HG03108 (cell line): ENCODE measurements around the gene PROK1.

ENCODE experiments used
- ATAC-seq: cut with Tn5 transposase; IDR thresholded peaks from one replicate; pipeline ENCODE4 v1.9.1; 2021; ENCODE audit warnings: moderate library complexity; ENCODE audit not compliant: unreplicated experiment

The PROK1 gene

GRCh38 chr1:110487726-110488125 lies 36.8 kb downstream of the PROK1 start:
- ATAC-seq: no peak

- ATAC-seq: no peak
Measured at GRCh38 chr1:110488161-110488560, 37.2 kb downstream of the PROK1 start.

- ATAC-seq: no peak
Measured at GRCh38 chr1:110488867-110489266, 37.9 kb downstream of the PROK1 start.

GRCh38 chr1:110489406-110489805 lies 38.5 kb downstream of the PROK1 start:
- no peak for ATAC-seq

GRCh38 chr1:110489973-110490542 lies 39.1 kb downstream of the PROK1 start:
- ATAC-seq: no peak

- no peak for ATAC-seq
Measured at GRCh38 chr1:110490791-110491451, 40.0 kb downstream of the PROK1 start.

GRCh38 chr1:110492573-110492972 lies 41.6 kb downstream of the PROK1 start:
- ATAC-seq: no peak

GRCh38 chr1:110493059-110493699 lies 42.2 kb downstream of the PROK1 start:
- no peak for ATAC-seq

GRCh38 chr1:110494036-110494435 lies 43.1 kb downstream of the PROK1 start:
- ATAC-seq: no peak

- no peak for ATAC-seq
Measured at GRCh38 chr1:110494522-110495406, 43.8 kb downstream of the PROK1 start.

- no peak for ATAC-seq
Measured at GRCh38 chr1:110495926-110496600, 45.1 kb downstream of the PROK1 start.

GRCh38 chr1:110498270-110498669 lies 47.3 kb downstream of the PROK1 start:
- no peak for ATAC-seq

GRCh38 chr1:110501488-110502132 lies 50.7 kb downstream of the PROK1 start:
- ATAC-seq: no peak

GRCh38 chr1:110502402-110503151 lies 51.6 kb downstream of the PROK1 start:
- ATAC-seq: no peak

GRCh38 chr1:110503471-110503870 lies 52.5 kb downstream of the PROK1 start:
- ATAC-seq: no peak

GRCh38 chr1:110504226-110504625 lies 53.3 kb downstream of the PROK1 start:
- no peak for ATAC-seq

GRCh38 chr1:110505596-110505995 lies 54.6 kb downstream of the PROK1 start:
- no peak for ATAC-seq

- no peak for ATAC-seq
Measured at GRCh38 chr1:110506541-110506940, 55.6 kb downstream of the PROK1 start.
